PC-3 (cell line): Measurements from ENCODE around the gene TOMM20.
"Not testable (repeated sequence)": the region's sequence is repeated elsewhere in the genome, so short reads cannot be mapped to it uniquely, and the experiment has no call there.

ENCODE experiments used
- EZH2 ChIP-seq: fragments of 300-600 bp; sonication (generic); IDR thresholded peaks from one replicate; pipeline ENCODE4 v1.6.1; 2017; ENCODE audit warnings: antibody characterized with exemption, mild to moderate bottlenecking, low read length; ENCODE audit not compliant: unreplicated experiment
- EZH2phosphoT487 ChIP-seq: fragments of 300-600 bp; sonication (generic); IDR thresholded peaks from 2 replicates; pipeline ENCODE4 v1.6.1; 2018; ENCODE audit warnings: mild to moderate bottlenecking, antibody characterized with exemption, low read length, borderline replicate concordance
- TF ChIP-seq, protein P1 (sequence below): fragments of 300-600 bp; sonication (generic); conservative IDR thresholded peaks from 2 replicates; pipeline ENCODE4 v1.5.1; 2017; ENCODE audit warnings: antibody characterized with exemption, low read depth, mild to moderate bottlenecking, low read length

DNA sequence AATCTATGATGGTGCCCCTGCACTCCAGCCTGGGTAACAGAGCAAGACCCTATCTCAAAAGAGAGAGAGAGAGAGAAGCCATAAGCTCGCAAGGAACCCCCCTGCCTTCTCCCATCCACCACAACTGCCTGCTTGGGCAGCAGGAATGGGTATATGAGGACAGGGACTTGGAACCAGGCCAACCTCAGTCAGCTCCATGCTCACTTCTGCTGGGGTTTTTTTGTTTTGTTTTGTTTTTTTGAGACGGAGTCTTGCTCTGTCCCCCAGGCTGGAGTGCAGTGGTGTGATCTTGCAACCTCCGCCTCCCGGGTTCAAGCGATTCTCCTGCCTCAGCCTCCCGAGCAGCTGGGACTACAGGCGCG is 36.6 kb downstream of the TOMM20 start:
- not testable (repeated sequence) for TF ChIP-seq EZH2, EZH2phosphoT487
- TF ChIP-seq, protein P1, sequence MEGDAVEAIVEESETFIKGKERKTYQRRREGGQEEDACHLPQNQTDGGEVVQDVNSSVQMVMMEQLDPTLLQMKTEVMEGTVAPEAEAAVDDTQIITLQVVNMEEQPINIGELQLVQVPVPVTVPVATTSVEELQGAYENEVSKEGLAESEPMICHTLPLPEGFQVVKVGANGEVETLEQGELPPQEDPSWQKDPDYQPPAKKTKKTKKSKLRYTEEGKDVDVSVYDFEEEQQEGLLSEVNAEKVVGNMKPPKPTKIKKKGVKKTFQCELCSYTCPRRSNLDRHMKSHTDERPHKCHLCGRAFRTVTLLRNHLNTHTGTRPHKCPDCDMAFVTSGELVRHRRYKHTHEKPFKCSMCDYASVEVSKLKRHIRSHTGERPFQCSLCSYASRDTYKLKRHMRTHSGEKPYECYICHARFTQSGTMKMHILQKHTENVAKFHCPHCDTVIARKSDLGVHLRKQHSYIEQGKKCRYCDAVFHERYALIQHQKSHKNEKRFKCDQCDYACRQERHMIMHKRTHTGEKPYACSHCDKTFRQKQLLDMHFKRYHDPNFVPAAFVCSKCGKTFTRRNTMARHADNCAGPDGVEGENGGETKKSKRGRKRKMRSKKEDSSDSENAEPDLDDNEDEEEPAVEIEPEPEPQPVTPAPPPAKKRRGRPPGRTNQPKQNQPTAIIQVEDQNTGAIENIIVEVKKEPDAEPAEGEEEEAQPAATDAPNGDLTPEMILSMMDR: not testable (repeated sequence)
